ENCODE data around the gene SLC26A8.

GRCh38 chr6:35948725-35949124 is 75.7 kb downstream of the SLC26A8 start:
- TF ChIP-seq, protein P1, sequence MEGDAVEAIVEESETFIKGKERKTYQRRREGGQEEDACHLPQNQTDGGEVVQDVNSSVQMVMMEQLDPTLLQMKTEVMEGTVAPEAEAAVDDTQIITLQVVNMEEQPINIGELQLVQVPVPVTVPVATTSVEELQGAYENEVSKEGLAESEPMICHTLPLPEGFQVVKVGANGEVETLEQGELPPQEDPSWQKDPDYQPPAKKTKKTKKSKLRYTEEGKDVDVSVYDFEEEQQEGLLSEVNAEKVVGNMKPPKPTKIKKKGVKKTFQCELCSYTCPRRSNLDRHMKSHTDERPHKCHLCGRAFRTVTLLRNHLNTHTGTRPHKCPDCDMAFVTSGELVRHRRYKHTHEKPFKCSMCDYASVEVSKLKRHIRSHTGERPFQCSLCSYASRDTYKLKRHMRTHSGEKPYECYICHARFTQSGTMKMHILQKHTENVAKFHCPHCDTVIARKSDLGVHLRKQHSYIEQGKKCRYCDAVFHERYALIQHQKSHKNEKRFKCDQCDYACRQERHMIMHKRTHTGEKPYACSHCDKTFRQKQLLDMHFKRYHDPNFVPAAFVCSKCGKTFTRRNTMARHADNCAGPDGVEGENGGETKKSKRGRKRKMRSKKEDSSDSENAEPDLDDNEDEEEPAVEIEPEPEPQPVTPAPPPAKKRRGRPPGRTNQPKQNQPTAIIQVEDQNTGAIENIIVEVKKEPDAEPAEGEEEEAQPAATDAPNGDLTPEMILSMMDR (IDR thresholded peaks at IDR 0.05): no peak
- no peak for TF ChIP-seq POLR2A (IDR thresholded peaks at IDR 0.05)

Measured in breast epithelium (tissue), 3 donors.